Ramos (cell line): ENCODE measurements around the gene HLA-C.

ENCODE experiments used
- in situ Hi-C: fragments of 300-500 bp; cut with MboI; formaldehyde crosslinking; loops from one replicate; pipeline ENCODE4 v1.14.3; 2022; ENCODE audit warnings: low sequenced_read_pairs; ENCODE audit not compliant: unreplicated experiment

The HLA-C gene

GRCh38 chr6:31222496-31222895 lies 49.4 kb downstream of the HLA-C start:
- in situ Hi-C loops, result no loop called here
